K562 (cell line): ENCODE results near the gene SAMM50. TPM values are rescaled to one million over a fixed set of nuclear protein-coding genes. Genes with fewer than 3 reads are reported as not detected.

Source experiments
- ATAC-seq: fragments of 200-7000 bp; cut with Tn5 transposase; 3 replicates; pipeline ENCODE4 v1.9.1; 2020; ENCODE audit warnings: moderate library complexity
- BruUV-seq: library from RNA; stranded (reverse); fragments of 400-500 nt; replicated peaks from 2 replicates; lab custom pipeline; 2021; lab: Mats Ljungman, UMichigan
- CTCF ChIA-PET: fragments of 300-600 bp; formaldehyde crosslinking; extraction: SDS; loops from one replicate; lab custom pipeline; 2021; ENCODE audit warnings: low intra/inter-chr PET ratio; lab: Yijun Ruan, JAX
- POLR2A ChIA-PET: fragments of 300-600, 350-650 bp; sonication (Branson Sonifier 250); formaldehyde crosslinking; extraction: SDS; loops from one replicate; lab custom pipeline; 2021; ENCODE audit warnings: antibody characterized with exemption, inconsistent platforms; lab: Yijun Ruan, JAX
- DNase-seq, 4 experiments: peaks; one replicate each; pipeline versions ENCODE4 v3.0.0 to v3.0.0-alpha.2; 2011 to 2018; ENCODE audit warnings: low spot score in 3 of 4, mixed read lengths in 3 of 4; ENCODE audit errors: extremely low read depth in 1 of 4
- FAIRE-seq: peaks from 2 replicates; lab custom pipeline; 2011; peaks lifted over from hg19 to GRCh38; lab: Jason Lieb, UNC
- H2AFZ ChIP-seq: 2 replicates; pipeline ENCODE4 v1.6.0; 2011; ENCODE audit warnings: low read depth, low read length, control low read depth, inconsistent platforms
- H3K27ac ChIP-seq: fragments of 200-600 bp; 3 replicates; pipeline ENCODE4 v1.8.0; 2011; ENCODE audit warnings: low read depth, mild to moderate bottlenecking, control low read depth, inconsistent platforms, low read length, moderate library complexity, mixed read lengths; ENCODE audit errors: extremely low read depth
- H3K27me3 ChIP-seq, 2 experiments: fragments of 300-600 bp in 1 of 2; 2 replicates in 1 of 2; 3 replicates in 1 of 2; pipeline versions ENCODE4 v1.6.0 to v1.8.0; 2011; ENCODE audit warnings: inconsistent platforms in 2 of 2, low read length in 2 of 2, mild to moderate bottlenecking in 1 of 2, mixed read lengths in 1 of 2, moderate library complexity in 1 of 2; ENCODE audit not compliant: control insufficient read depth in 2 of 2, insufficient read depth in 2 of 2
- H3K36me3 ChIP-seq: fragments of 300-600 bp; 3 replicates; pipeline ENCODE4 v1.8.0; 2011; ENCODE audit warnings: mild to moderate bottlenecking, low read length, inconsistent platforms; ENCODE audit not compliant: control insufficient read depth, insufficient read depth
- H3K4me1 ChIP-seq, 2 experiments: fragments of 200-600 bp in 1 of 2; replicated peaks in 1 of 2; 2 replicates in 1 of 2; 3 replicates in 1 of 2; pipeline versions ENCODE4 v1.5.1 to v1.8.0; 2011; ENCODE audit warnings: inconsistent platforms in 2 of 2, low read length in 2 of 2, mild to moderate bottlenecking in 1 of 2, mixed read lengths in 1 of 2, moderate library complexity in 1 of 2; ENCODE audit not compliant: control insufficient read depth in 2 of 2, insufficient read depth in 2 of 2
- H3K4me2 ChIP-seq: 2 replicates; pipeline ENCODE4 v1.6.1; 2011; ENCODE audit warnings: low read length, control low read depth, inconsistent platforms, mixed read lengths; ENCODE audit not compliant: insufficient read depth
- H3K4me3 ChIP-seq: fragments of 200-600 bp; sonication (generic), shearing (Covaris generic); 2 replicates; pipeline ENCODE4 v1.5.1; 2016; ENCODE audit warnings: control low read depth, inconsistent platforms
- H3K79me2 ChIP-seq: fragments of 200-600 bp; 3 replicates; pipeline ENCODE4 v1.8.0; 2011; ENCODE audit warnings: low read length, inconsistent platforms; ENCODE audit not compliant: control insufficient read depth, insufficient read depth
- H3K9ac ChIP-seq, 2 experiments: 2 replicates each; pipeline versions ENCODE4 v1.6.0 to v1.6.1; 2011; ENCODE audit warnings: low read depth in 2 of 2, low read length in 2 of 2, control low read depth in 1 of 2, inconsistent platforms in 1 of 2, mild to moderate bottlenecking in 1 of 2, mixed read lengths in 1 of 2; ENCODE audit not compliant: insufficient read depth in 1 of 2
- H3K9me1 ChIP-seq: one replicate; pipeline ENCODE4 v1.6.0; 2011; ENCODE audit warnings: inconsistent platforms, mild to moderate bottlenecking, low read length, moderate library complexity; ENCODE audit not compliant: control insufficient read depth, insufficient read depth
- H3K9me3 ChIP-seq: replicated peaks from 2 replicates; pipeline ENCODE4 v1.5.1; 2011; ENCODE audit warnings: low read depth, low read length, inconsistent platforms; ENCODE audit not compliant: control insufficient read depth, insufficient read depth
- H4K20me1 ChIP-seq: replicated peaks from 2 replicates; pipeline ENCODE4 v1.6.1; 2011; ENCODE audit warnings: low read length, inconsistent platforms, mixed read lengths; ENCODE audit not compliant: control insufficient read depth, insufficient read depth
- L3MBTL2 ChIP-seq: fragments of 450-650 bp; IDR thresholded peaks from 2 replicates; pipeline ENCODE4 v1.6.1; 2016; ENCODE audit warnings: mild to moderate bottlenecking, moderate library complexity
- SMARCE1 ChIP-seq: fragments of 450-650 bp; IDR thresholded peaks from 2 replicates; pipeline ENCODE4 v1.7.1; 2016; ENCODE audit warnings: mild to moderate bottlenecking
- SRSF1 ChIP-seq: fragments of 200-400 bp; formaldehyde crosslinking; IDR thresholded peaks from 2 replicates; pipeline ENCODE4 v1.6.1; 2017; ENCODE audit warnings: mild to moderate bottlenecking, low read depth, low read length, moderate library complexity
- XRCC5 ChIP-seq: fragments of 200-400 bp; formaldehyde crosslinking; IDR thresholded peaks from 2 replicates; pipeline ENCODE4 v1.6.1; 2017; ENCODE audit warnings: low read depth, mild to moderate bottlenecking, low read length
- ZNF436 ChIP-seq: fragments of 250-450, 450-650 bp; sonication (Bioruptor Pico); formaldehyde crosslinking; IDR thresholded peaks from 2 replicates; pipeline ENCODE4 v1.7.0; 2020; ENCODE audit warnings: mild to moderate bottlenecking
- WGBS: fragments of 100-300 bp; shearing (Covaris generic); methylation state at CpG from one replicate; pipeline ENCODE4 v1.1.6; 2016; ENCODE audit warnings: low coverage, mixed read lengths; ENCODE audit not compliant: insufficient coverage; ENCODE audit errors: missing lambda C conversion rate; 5-methylcytosine and 5-hydroxymethylcytosine counted together
- in situ Hi-C: fragments of 300-500 bp; cut with MboI; formaldehyde crosslinking; loops from 4 replicates; pipeline ENCODE4 v1.15.0; 2018; ENCODE audit warnings: inconsistent platforms, mixed read lengths
- intact Hi-C: fragments of 100-400 bp; cut with micrococcal nuclease; formaldehyde crosslinking; loops from 2 replicates; pipeline ENCODE4 v1.14.2; 2022
- polyA plus RNA-seq, 8 experiments: library from polyadenylated mRNA; depleted of rRNA in 4 of 8; stranded (reverse) in 5 of 8; unstranded in 3 of 8; fragments of >200 nt; fragmentation: Nextera tagmentation in 2 of 8; fragmentation: Illumina TruSeq in 1 of 8; extraction: Ambion mirVana in 2 of 8; extraction: Trizol in 1 of 8; gene quantifications; 2 replicates each; pipeline versions ENCODE4 v1.2.1 to v1.2.3, GENCODE V29; 2011 to 2014; ENCODE audit warnings: inconsistent platforms in 1 of 8, missing spikeins in 1 of 8
- total RNA-seq, 7 experiments: library from RNA; depleted of rRNA in 6 of 7; stranded (reverse); fragments of >200 nt in 6 of 7; fragmentation: Illumina TruSeq in 2 of 7; extraction: Trizol in 2 of 7; gene quantifications; 2 replicates each; pipeline versions ENCODE4 v1.2.1 to v1.2.3, GENCODE V29; 2011 to 2021; ENCODE audit warnings: low replicate concordance in 1 of 7

Gene SAMM50
- total and polyA plus RNA-seq, 9 of the 15 experiments (the other 6 are each of a cell fraction or from before 2014, with no cell fraction given) = 14.6 to 49.3 (median 38.1) TPM

DNA sequence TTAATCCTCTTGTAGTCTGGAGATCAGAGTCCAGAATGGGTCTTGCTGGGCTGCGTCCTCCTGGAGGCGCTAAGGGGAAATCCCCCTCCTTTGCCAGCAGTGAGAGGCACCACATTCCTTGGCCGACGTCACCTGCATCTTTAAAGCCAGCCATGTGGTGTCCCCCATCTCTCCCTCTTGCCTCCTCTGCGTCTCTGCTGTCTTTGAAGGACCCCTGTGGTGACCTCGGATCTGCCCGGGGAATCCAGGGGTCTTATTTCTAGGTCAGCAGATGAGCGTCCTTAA, 41.7 kb downstream of the SAMM50 start:
- TF ChIP-seq XRCC5 (no peak), SMARCE1 (no peak), SRSF1 (no peak)
- Histone ChIP-seq H3K4me1 (peaks cover 0 to 7% of the 10 kb centered on the region in 2 experiments; a peak in 1 of 5 replicates), H3K9ac (no peak overlapping the region), H3K4me3 (no peak overlapping the region), H3K27ac (no peak overlapping the region), H3K36me3 (peaks cover 54% of the 10 kb centered on the region; the same call in 2 of the 3 replicates), H3K9me3 (no peaks in the 10 kb centered on the region), H3K79me2 (no peaks in the 10 kb centered on the region), H3K4me2 (no peak overlapping the region), H2AFZ (no peak overlapping the region), H3K9me1 (no peaks in the 10 kb centered on the region), H4K20me1 (peaks cover 10% of the 10 kb centered on the region; the same call in 1 of the 2 replicates), H3K27me3 (no peaks in the 10 kb centered on the region)
- intact Hi-C loops = loop anchor here (10.0 kb wide), 1 partner anchor 628 kb away; no protein-coding TSS in a partner anchor
- no peak for DNase-seq
- ChIA-PET POLR2A (no interaction called here), CTCF (no interaction called here)
- in situ Hi-C loops = loop anchor here (5.0 kb wide), 1 partner anchor 80 kb away; no protein-coding TSS in a partner anchor
- BruUV-seq = no TSS peak
- WGBS = 95% methylated on average over 6 of the region's 8 CpGs
- no peak for FAIRE-seq
- ATAC-seq = no peak

DNA sequence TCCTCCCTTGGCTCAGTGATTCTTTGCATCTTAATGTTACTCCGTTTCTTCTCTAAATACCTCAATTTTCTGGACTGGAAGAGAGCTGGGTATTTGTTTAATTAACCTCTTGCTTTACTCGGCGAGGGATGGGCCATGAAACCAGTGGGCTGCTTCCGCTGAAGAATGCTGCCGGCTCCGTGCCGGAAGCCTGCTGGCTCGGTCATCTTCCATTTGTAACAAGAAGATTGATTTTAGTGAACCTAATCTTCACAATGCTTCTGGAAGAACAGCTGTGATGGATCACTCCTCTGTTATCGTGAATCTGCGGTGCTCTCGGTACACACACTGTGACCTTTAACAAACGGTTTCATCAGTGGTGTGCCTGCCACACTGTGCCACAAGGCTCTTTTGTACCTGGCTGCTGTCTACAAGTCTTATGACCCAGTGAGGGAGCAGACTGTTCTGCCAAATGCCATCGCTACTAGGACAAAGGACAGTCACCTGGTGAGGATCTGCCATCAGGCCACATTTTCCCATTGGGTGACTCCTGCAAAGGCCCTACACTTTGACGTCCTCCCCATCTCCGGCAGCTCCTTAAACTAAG, 43.5 kb downstream of the SAMM50 start:
- no peak overlapping the region for H3K27ac ChIP-seq
- H3K9ac ChIP-seq = no peak overlapping the region
- ChIA-PET CTCF (no interaction called here), POLR2A (interaction anchor here (0.6 to 0.7 kb wide), 3 partner anchors 15 to 1171 kb away, joined by 3 to 4 read pairs (median 3); no protein-coding TSS in a partner anchor)
- H3K4me1 ChIP-seq = peaks cover 3 to 4% of the 10 kb centered on the region in 2 experiments; a peak in 4 of 5 replicates
- BruUV-seq = no TSS peak
- WGBS = 83% methylated on average over 12 of the region's 15 CpGs
- FAIRE-seq = no peak
- no peak overlapping the region for H2AFZ ChIP-seq
- intact Hi-C loops = loop anchor here (10.0 kb wide), 1 partner anchor 626 kb away; no protein-coding TSS in a partner anchor
- peaks cover 36% of the 10 kb centered on the region; the same call in 2 of the 3 replicates for H3K36me3 ChIP-seq
- TF ChIP-seq ZNF436 (CRISPR knock-in tag) = no peak
- no peak for TF ChIP-seq L3MBTL2
- TF ChIP-seq, all 486 proteins: peak for 0
- no peak for DNase-seq
- Histone ChIP-seq H3K4me2 (no peak overlapping the region), H3K4me3 (no peak overlapping the region), H3K9me3 (no peaks in the 10 kb centered on the region), H3K79me2 (no peaks in the 10 kb centered on the region), H4K20me1 (0 out of 2 replicates have a peak, but pooled peaks cover 4% of the 10 kb centered on the region), H3K9me1 (no peaks in the 10 kb centered on the region), H3K27me3 (no peaks in the 10 kb centered on the region)
- in situ Hi-C loops = loop anchor here (5.0 kb wide), 1 partner anchor 79 kb away; no protein-coding TSS in a partner anchor
- ATAC-seq = no peak
